Skeletal muscle tissue (tissue), 4 donors: ENCODE results near the gene RHOB. TPM values are rescaled to one million over a fixed set of nuclear protein-coding genes. Genes with fewer than 3 reads are reported as not detected.

Experiments used
- H3K27ac ChIP-seq: one replicate; pipeline ENCODE4 v1.7.0; 2013; ENCODE audit warnings: mild to moderate bottlenecking, low read depth, low read length, inconsistent platforms
- H3K27me3 ChIP-seq, 3 donors: one replicate each; pipeline ENCODE4 v1.7.0; 2013; ENCODE audit warnings: low read length in 3 of 3; ENCODE audit not compliant: control insufficient read depth in 3 of 3, insufficient read depth in 3 of 3
- H3K36me3 ChIP-seq, 3 donors: one replicate each; pipeline ENCODE4 v1.7.0; 2013; ENCODE audit warnings: low read length in 3 of 3; ENCODE audit not compliant: control insufficient read depth in 3 of 3, insufficient read depth in 3 of 3
- H3K4me1 ChIP-seq, 3 donors: one replicate each; pipeline ENCODE4 v1.7.0; 2013; ENCODE audit warnings: low read length in 3 of 3, mild to moderate bottlenecking in 3 of 3; ENCODE audit not compliant: control insufficient read depth in 3 of 3, insufficient read depth in 3 of 3
- H3K4me3 ChIP-seq, 3 donors: one replicate each; pipeline ENCODE4 v1.7.0; 2013; ENCODE audit warnings: low read length in 3 of 3
- H3K9ac ChIP-seq, 3 donors: one replicate each; pipeline ENCODE4 v1.7.0; 2013; ENCODE audit warnings: low read length in 3 of 3, mild to moderate bottlenecking in 3 of 3, moderate library complexity in 2 of 3, low read depth in 1 of 3
- H3K9me3 ChIP-seq, 3 donors: one replicate each; pipeline ENCODE4 v1.7.0; 2013; ENCODE audit warnings: low read length in 3 of 3; ENCODE audit not compliant: control insufficient read depth in 3 of 3
- total RNA-seq: library from RNA; depleted of rRNA; stranded (reverse); fragments of >200 nt; gene quantifications from one replicate; pipeline ENCODE4 v1.2.3, GENCODE V29; 2014
- donor health status: Osteomylitis.

RHOB gene
- total RNA-seq, 1 donor from 2014 or later = 146 TPM

- no peaks in the 10 kb centered on the region for H3K9me3 ChIP-seq
- H3K4me1 ChIP-seq = peaks cover 18 to 27% (median 25%) of the 10 kb centered on the region in 3 donors
- no peak overlapping the region for H3K27ac ChIP-seq
- H3K27me3 ChIP-seq = no peaks in the 10 kb centered on the region
- no peak overlapping the region for H3K9ac ChIP-seq
- H3K36me3 ChIP-seq = no peaks in the 10 kb centered on the region
- H3K4me3 ChIP-seq = no peak overlapping the region
These were observed 18.0 kb upstream of the RHOB start for GRCh38 chr2:20428717-20429490.

GRCh38 chr2:20429528-20429927 is 17.3 kb upstream of the RHOB start:
- no peak overlapping the region for H3K4me3 ChIP-seq
- no peaks in the 10 kb centered on the region for H3K36me3 ChIP-seq
- H3K4me1 ChIP-seq = peaks cover 12 to 23% (median 19%) of the 10 kb centered on the region in 3 donors
- no peaks in the 10 kb centered on the region for H3K9me3 ChIP-seq
- no peak overlapping the region for H3K27ac ChIP-seq
- H3K27me3 ChIP-seq = no peaks in the 10 kb centered on the region
- no peak overlapping the region for H3K9ac ChIP-seq

- Histone ChIP-seq H3K4me1 (peaks cover 7 to 19% (median 14%) of the 10 kb centered on the region in 3 donors), H3K4me3 (no peak overlapping the region), H3K27me3 (no peaks in the 10 kb centered on the region), H3K36me3 (no peaks in the 10 kb centered on the region), H3K9ac (no peak overlapping the region), H3K9me3 (no peaks in the 10 kb centered on the region), H3K27ac (no peak overlapping the region)
These were observed 16.8 kb upstream of the RHOB start for GRCh38 chr2:20430035-20430434.

GRCh38 chr2:20430461-20431300 is 16.2 kb upstream of the RHOB start:
- H3K9ac ChIP-seq = no peak overlapping the region
- H3K4me3 ChIP-seq = no peak overlapping the region
- H3K27ac ChIP-seq = no peak overlapping the region
- H3K4me1 ChIP-seq = peaks cover 5 to 15% (median 14%) of the 10 kb centered on the region in 3 donors
- H3K9me3 ChIP-seq = no peaks in the 10 kb centered on the region
- no peaks in the 10 kb centered on the region for H3K27me3 ChIP-seq
- H3K36me3 ChIP-seq = no peaks in the 10 kb centered on the region

GRCh38 chr2:20431301-20431698 is 15.6 kb upstream of the RHOB start:
- H3K36me3 ChIP-seq = no peaks in the 10 kb centered on the region
- no peaks in the 10 kb centered on the region for H3K9me3 ChIP-seq
- peaks cover 5 to 15% (median 14%) of the 10 kb centered on the region in 3 donors for H3K4me1 ChIP-seq
- no peak overlapping the region for H3K4me3 ChIP-seq
- no peaks in the 10 kb centered on the region for H3K27me3 ChIP-seq
- no peak overlapping the region for H3K27ac ChIP-seq
- no peak overlapping the region for H3K9ac ChIP-seq

- H3K9ac ChIP-seq = no peak overlapping the region
- H3K27me3 ChIP-seq = no peaks in the 10 kb centered on the region
- no peak overlapping the region for H3K27ac ChIP-seq
- H3K9me3 ChIP-seq = no peaks in the 10 kb centered on the region
- peaks cover 5 to 15% (median 14%) of the 10 kb centered on the region in 3 donors for H3K4me1 ChIP-seq
- H3K36me3 ChIP-seq = no peaks in the 10 kb centered on the region
- no peak overlapping the region for H3K4me3 ChIP-seq
These were observed 15.1 kb upstream of the RHOB start for GRCh38 chr2:20431772-20432171.

GRCh38 chr2:20432714-20433113 is 14.2 kb upstream of the RHOB start:
- Histone ChIP-seq H3K9ac (no peak overlapping the region), H3K27me3 (no peaks in the 10 kb centered on the region), H3K27ac (no peak overlapping the region), H3K9me3 (no peaks in the 10 kb centered on the region), H3K4me3 (no peak overlapping the region), H3K4me1 (peaks cover 5 to 15% (median 14%) of the 10 kb centered on the region in 3 donors), H3K36me3 (no peaks in the 10 kb centered on the region)

- Histone ChIP-seq H3K4me3 (no peak overlapping the region), H3K27me3 (no peaks in the 10 kb centered on the region), H3K4me1 (peaks cover 5 to 18% (median 15%) of the 10 kb centered on the region in 3 donors), H3K27ac (no peak overlapping the region), H3K9ac (no peak overlapping the region), H3K9me3 (no peaks in the 10 kb centered on the region), H3K36me3 (no peaks in the 10 kb centered on the region)
These were observed 13.6 kb upstream of the RHOB start for GRCh38 chr2:20433249-20433648.

- Histone ChIP-seq H3K9me3 (no peaks in the 10 kb centered on the region), H3K4me3 (no peak overlapping the region), H3K27me3 (no peaks in the 10 kb centered on the region), H3K9ac (no peak overlapping the region), H3K4me1 (peaks cover 4 to 20% (median 18%) of the 10 kb centered on the region in 3 donors), H3K36me3 (no peaks in the 10 kb centered on the region), H3K27ac (no peak overlapping the region)
These were observed 12.8 kb upstream of the RHOB start for GRCh38 chr2:20433946-20434553.
